Thymus (tissue), 11 donors: ENCODE measurements around the gene PDZD2. TPM values are rescaled to one million over a fixed set of nuclear protein-coding genes. Genes with fewer than 3 reads are reported as not detected.

Experiments
- DNase-seq, 9 donors: peaks; one replicate each; pipeline ENCODE4 v3.0.0-alpha.2; 2013; ENCODE audit warnings: low spot score in 9 of 9, low read depth in 6 of 9, missing footprints in 1 of 9
- H3K27ac ChIP-seq, 2 donors: one replicate each; pipeline ENCODE4 v1.5.1; 2013; ENCODE audit warnings: control low read depth in 1 of 2, low read depth in 1 of 2, low read length in 1 of 2, mild to moderate bottlenecking in 1 of 2, moderate library complexity in 1 of 2
- H3K27me3 ChIP-seq, 2 donors: one replicate each; pipeline ENCODE4 v1.5.1; 2013; ENCODE audit warnings: low read length in 1 of 2; ENCODE audit not compliant: control insufficient read depth in 2 of 2, insufficient read depth in 1 of 2
- H3K36me3 ChIP-seq, 2 donors: one replicate each; pipeline ENCODE4 v1.5.1; 2013; ENCODE audit warnings: low read length in 1 of 2, mild to moderate bottlenecking in 1 of 2, moderate library complexity in 1 of 2; ENCODE audit not compliant: control insufficient read depth in 2 of 2, insufficient read depth in 2 of 2
- H3K4me1 ChIP-seq, 2 donors: one replicate each; pipeline ENCODE4 v1.5.1; 2013; ENCODE audit warnings: low read length in 2 of 2; ENCODE audit not compliant: control insufficient read depth in 2 of 2, insufficient read depth in 2 of 2
- H3K4me3 ChIP-seq, 2 donors: one replicate each; pipeline ENCODE4 v1.5.1; 2013; ENCODE audit warnings: low read length in 2 of 2, control low read depth in 1 of 2, mild to moderate bottlenecking in 1 of 2
- H3K9me3 ChIP-seq, 2 donors: one replicate each; pipeline ENCODE4 v1.5.1; 2013; ENCODE audit warnings: low read length in 1 of 2, mild to moderate bottlenecking in 1 of 2; ENCODE audit not compliant: control insufficient read depth in 2 of 2, insufficient read depth in 1 of 2
- WGBS: extraction: QIAGEN DNeasy Blood & Tissue Kit; methylation state at CpG from one replicate; pipeline ENCODE4 v1.1.7; 2013; 5-methylcytosine and 5-hydroxymethylcytosine counted together
- polyA plus RNA-seq: library from polyadenylated mRNA; stranded (reverse); fragments of 200-250 nt; gene quantifications from one replicate; pipeline ENCODE4 v1.2.3, GENCODE V29; 2013
- total RNA-seq: library from RNA; stranded (reverse); fragments of 120-200 nt; gene quantifications from one replicate; pipeline ENCODE4 v1.2.4, GENCODE V29; 2013
- donor health status: healthy.

PDZD2 gene
- total and polyA plus RNA-seq, 2 donors = 4.4 to 6.8 TPM

DNA sequence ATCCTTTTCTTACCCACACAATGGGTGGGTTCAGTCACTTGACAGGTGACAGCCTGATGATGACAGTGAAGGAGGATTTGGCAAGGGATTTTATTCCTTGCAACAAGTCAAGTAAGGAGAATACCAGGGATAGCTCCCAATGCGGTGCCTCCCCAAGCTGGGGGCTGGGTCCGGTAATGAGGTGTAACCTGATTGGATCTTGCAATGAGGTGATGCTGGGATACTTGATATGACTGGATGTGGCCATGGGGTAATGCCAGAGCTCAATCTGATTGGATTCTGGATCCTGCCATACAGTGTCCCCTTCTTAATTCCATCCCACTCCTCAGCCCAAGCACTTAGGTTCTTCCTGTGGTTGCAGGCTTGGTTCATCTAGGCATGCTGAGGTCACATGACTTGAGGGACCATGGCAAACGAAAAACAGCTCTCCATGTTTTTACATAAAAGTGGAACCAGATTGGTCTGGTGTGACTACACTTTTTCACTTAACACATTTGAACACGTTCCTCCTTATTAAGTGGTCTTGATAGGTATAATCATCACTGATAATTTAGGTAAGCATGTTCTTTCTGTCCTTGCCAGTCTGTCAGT, 181.1 kb downstream of the PDZD2 start:
- no peaks in the 10 kb centered on the region for H3K27me3 ChIP-seq
- no peak overlapping the region for H3K4me3 ChIP-seq
- WGBS = 93% methylated on average over 4 of the region's 4 CpGs

DNA sequence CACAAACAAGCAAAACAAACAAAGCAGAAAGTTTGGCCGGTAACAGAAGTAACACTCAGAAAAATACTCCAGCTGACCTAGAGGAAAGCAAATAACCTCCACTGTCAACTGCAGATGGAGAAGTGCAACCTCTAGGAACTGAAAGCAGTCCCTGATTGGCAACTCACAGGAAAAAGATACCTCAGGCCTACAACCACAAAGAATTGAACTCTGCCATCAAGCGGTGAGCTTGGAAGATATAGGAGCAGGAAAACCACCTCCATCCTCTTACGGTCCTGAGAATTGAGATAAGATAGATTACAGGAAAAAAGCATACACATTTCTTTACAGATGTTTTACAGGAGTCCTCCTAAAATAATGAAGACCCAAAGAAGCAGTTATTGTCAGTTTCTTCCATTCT, 184.5 kb downstream of the PDZD2 start:
- Histone ChIP-seq H3K9me3 (peaks cover 0 to 2% of the 10 kb centered on the region in 2 donors), H3K36me3 (no peaks in the 10 kb centered on the region), H3K4me1 (peaks cover 0 to 2% of the 10 kb centered on the region in 2 donors), H3K4me3 (no peak overlapping the region), H3K27me3 (no peaks in the 10 kb centered on the region), H3K27ac (no peak overlapping the region)
- whole genome bisulfite sequencing = 8% methylated on average over 3 of the region's 3 CpGs
- DNase-seq = no peak

More for the DNA sequence above, 181.1 kb downstream of the PDZD2 start:
- Histone ChIP-seq H3K4me1 (no peaks in the 10 kb centered on the region), H3K9me3 (no peaks in the 10 kb centered on the region), H3K27ac (no peak overlapping the region), H3K36me3 (no peaks in the 10 kb centered on the region)
- no peak for DNase-seq

GRCh38 chr5:31824869-31825517, 186.1 kb downstream of the PDZD2 start:
- no peak for DNase-seq
- Histone ChIP-seq H3K9me3 (peaks cover 0 to 4% of the 10 kb centered on the region in 2 donors), H3K36me3 (no peaks in the 10 kb centered on the region), H3K4me3 (no peak overlapping the region), H3K4me1 (peaks cover 0 to 2% of the 10 kb centered on the region in 2 donors), H3K27me3 (no peaks in the 10 kb centered on the region), H3K27ac (no peak overlapping the region)
- 76% methylated on average over 8 of the region's 8 CpGs for WGBS

- 17% methylated on average over 8 of the region's 8 CpGs for WGBS
- peak in 6 of 9 donors; percentile 18 to 65 (median 33) for DNase-seq
- Histone ChIP-seq H3K9me3 (peaks cover 0 to 4% of the 10 kb centered on the region in 2 donors), H3K27ac (no peak overlapping the region), H3K4me3 (no peak overlapping the region), H3K27me3 (no peaks in the 10 kb centered on the region), H3K36me3 (no peaks in the 10 kb centered on the region), H3K4me1 (peaks cover 0 to 2% of the 10 kb centered on the region in 2 donors)
These were observed 186.7 kb downstream of the PDZD2 start for GRCh38 chr5:31825518-31826068.

DNA sequence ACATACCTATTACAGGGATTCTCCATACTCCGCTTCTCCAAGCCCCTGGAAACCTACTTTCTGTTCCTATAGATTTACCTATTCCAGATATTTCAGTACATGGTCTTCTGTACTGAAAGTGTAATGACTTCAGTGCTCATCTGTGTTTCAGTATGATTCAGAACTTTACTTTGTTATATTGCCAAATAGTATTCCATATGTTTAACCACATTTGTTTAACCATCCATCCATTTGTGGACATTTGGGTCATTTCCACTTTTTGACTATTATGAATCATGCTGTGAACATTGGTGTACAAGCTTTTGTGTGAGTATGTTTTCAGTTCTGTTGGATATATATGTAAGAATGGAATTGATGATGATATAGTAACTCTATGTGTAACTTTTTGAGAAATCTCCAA, 188.9 kb downstream of the PDZD2 start:
- Histone ChIP-seq H3K27ac (no peak overlapping the region), H3K9me3 (peaks cover 0 to 8% of the 10 kb centered on the region in 2 donors), H3K27me3 (no peaks in the 10 kb centered on the region), H3K4me3 (no peak overlapping the region), H3K36me3 (no peaks in the 10 kb centered on the region), H3K4me1 (peaks cover 0 to 2% of the 10 kb centered on the region in 2 donors)
- no peak for DNase-seq
- 96% methylated on average over 1 of the region's 1 CpG for WGBS

GRCh38 chr5:31832966-31833365, 194.0 kb downstream of the PDZD2 start:
- WGBS = 93% methylated on average over 4 of the region's 4 CpGs
- DNase-seq = no peak

GRCh38 chr5:31833710-31834109, 194.8 kb downstream of the PDZD2 start:
- Histone ChIP-seq H3K27ac (no peak overlapping the region), H3K9me3 (peaks cover 0 to 4% of the 10 kb centered on the region in 2 donors), H3K27me3 (no peaks in the 10 kb centered on the region), H3K4me3 (no peak overlapping the region), H3K4me1 (no peaks in the 10 kb centered on the region), H3K36me3 (no peaks in the 10 kb centered on the region)
- DNase-seq = no peak
- WGBS = 97% methylated on average over 2 of the region's 2 CpGs

More at GRCh38 chr5:31832966-31833365, 194.0 kb downstream of the PDZD2 start:
- Histone ChIP-seq H3K9me3 (peaks cover 0 to 8% of the 10 kb centered on the region in 2 donors), H3K36me3 (no peaks in the 10 kb centered on the region), H3K27me3 (no peaks in the 10 kb centered on the region), H3K27ac (no peak overlapping the region), H3K4me1 (no peaks in the 10 kb centered on the region), H3K4me3 (no peak overlapping the region)

DNA sequence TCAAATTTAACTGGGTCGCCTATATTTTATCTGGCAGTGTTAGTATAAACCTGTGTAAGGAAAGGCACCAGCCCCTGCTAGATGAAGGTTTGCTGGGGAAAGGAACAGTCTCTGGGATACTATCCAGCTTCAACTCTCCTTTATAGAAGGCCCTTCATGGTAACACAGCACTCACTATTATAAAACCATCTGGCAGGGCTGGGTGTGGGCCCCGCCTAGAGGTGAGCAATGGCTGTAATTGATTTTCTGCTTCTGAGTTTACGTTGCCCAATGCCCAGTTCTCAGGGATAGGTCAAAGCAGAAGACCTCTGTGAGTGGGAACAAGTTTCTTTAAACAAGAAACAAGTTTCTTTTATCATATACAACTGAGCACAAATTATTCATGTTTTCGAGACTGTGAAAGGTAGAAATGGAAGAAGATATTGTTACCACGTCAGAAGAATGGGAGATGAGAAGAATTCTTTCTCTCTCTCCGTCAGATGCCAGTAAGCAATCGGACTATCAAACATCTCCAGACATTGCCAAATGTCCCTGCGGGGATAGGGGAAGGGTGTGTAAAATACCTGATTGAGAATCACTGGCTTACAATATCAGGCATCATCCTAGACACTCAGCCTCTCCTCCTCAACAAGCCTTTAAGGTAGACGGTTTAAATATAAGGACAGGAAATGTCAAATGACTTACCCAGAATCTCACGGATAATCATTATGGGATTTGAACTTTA, 205.9 kb downstream of the PDZD2 start:
- H3K27me3 ChIP-seq = no peaks in the 10 kb centered on the region
- H3K4me1 ChIP-seq = no peaks in the 10 kb centered on the region
- WGBS = 78% methylated on average over 10 of the region's 10 CpGs

GRCh38 chr5:31845361-31845760, 206.4 kb downstream of the PDZD2 start:
- Histone ChIP-seq H3K27me3 (no peaks in the 10 kb centered on the region), H3K9me3 (no peaks in the 10 kb centered on the region), H3K4me1 (no peaks in the 10 kb centered on the region), H3K36me3 (no peaks in the 10 kb centered on the region), H3K4me3 (no peak overlapping the region), H3K27ac (no peak overlapping the region)
- WGBS = 32% methylated on average over 3 of the region's 3 CpGs
- DNase-seq = no peak

More for the DNA sequence above, 205.9 kb downstream of the PDZD2 start:
- no peak overlapping the region for H3K27ac ChIP-seq
- H3K36me3 ChIP-seq = no peaks in the 10 kb centered on the region
- H3K4me3 ChIP-seq = no peak overlapping the region
- no peak for DNase-seq
- H3K9me3 ChIP-seq = no peaks in the 10 kb centered on the region
